A673 (cell line): ENCODE results near the gene HTR1B.

Experiments
- CTCF ChIP-seq: fragments of 300-800, 200-600 bp; sonication (generic); conservative IDR thresholded peaks from 2 replicates; pipeline ENCODE4 v1.5.1; 2017; ENCODE audit warnings: low read depth, mild to moderate bottlenecking, antibody characterized with exemption, low read length, moderate library complexity, mixed read lengths
- EZH2 ChIP-seq: fragments of 200-600 bp; sonication (generic); IDR thresholded peaks from 2 replicates; pipeline ENCODE4 v1.6.1; 2017; ENCODE audit warnings: borderline replicate concordance, low read depth, mild to moderate bottlenecking, mixed read lengths, antibody characterized with exemption, low read length; ENCODE audit not compliant: poor library complexity, severe bottlenecking

DNA sequence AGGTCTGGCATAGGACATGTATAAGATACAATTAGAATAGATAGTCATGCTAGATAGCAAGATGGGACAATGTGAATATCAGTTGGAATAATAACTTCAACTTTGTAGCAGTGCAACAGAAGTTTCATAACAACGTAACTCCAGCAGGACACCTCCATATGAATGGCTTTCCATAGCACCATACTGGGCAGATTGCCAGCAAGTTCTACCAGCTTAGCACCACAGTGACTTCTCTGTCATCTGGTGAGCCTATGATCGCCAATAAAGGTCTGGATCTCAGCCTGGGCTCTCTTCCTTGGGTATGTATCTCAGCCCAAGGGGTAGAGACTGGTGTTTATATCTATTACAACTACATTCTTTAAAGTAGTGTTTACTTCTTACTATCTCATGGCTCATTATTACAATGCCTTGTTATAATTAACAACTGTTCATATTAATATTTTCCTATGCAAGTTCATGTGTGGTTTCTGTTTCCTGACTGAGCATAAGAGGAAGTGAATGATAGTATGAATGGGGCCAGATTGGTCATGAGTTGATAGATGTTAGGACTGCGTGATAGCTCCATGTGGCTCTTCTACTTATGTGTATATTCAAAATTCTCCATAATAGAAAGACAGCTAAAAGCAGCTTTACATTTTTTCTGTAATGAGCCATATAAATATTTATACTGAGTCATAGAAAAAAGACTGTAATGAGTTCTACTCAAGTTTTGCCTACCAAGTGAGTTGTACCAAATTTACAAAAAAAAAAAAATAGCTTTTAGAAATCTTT, 22.9 kb downstream of the HTR1B start:
- no peak for TF ChIP-seq CTCF
- no peak for TF ChIP-seq EZH2
